Osteoblast (primary cell): Measurements from ENCODE around the gene METTL6. TPM values are rescaled to one million over a fixed set of nuclear protein-coding genes. Genes with fewer than 3 reads are reported as not detected.

Source experiments
- DNase-seq: peaks from one replicate; pipeline ENCODE4 v3.0.0; 2011; ENCODE audit warnings: low spot score, mixed read lengths; ENCODE audit not compliant: insufficient read length; ENCODE audit errors: missing footprints
- H2AFZ ChIP-seq: 2 replicates; pipeline ENCODE4 v1.6.0; 2011; ENCODE audit warnings: mild to moderate bottlenecking, low read length
- H3K27ac ChIP-seq: 2 replicates; pipeline ENCODE4 v1.5.1; 2011; ENCODE audit warnings: mild to moderate bottlenecking, low read depth, low read length, moderate library complexity
- H3K27me3 ChIP-seq: 2 replicates; pipeline ENCODE4 v1.6.0; 2012; ENCODE audit warnings: mild to moderate bottlenecking, control low read depth, inconsistent platforms, low read length, moderate library complexity; ENCODE audit not compliant: insufficient read depth
- H3K36me3 ChIP-seq: 2 replicates; pipeline ENCODE4 v1.5.1; 2011; ENCODE audit warnings: mild to moderate bottlenecking, low read length, control low read depth, moderate library complexity; ENCODE audit not compliant: insufficient read depth
- H3K4me1 ChIP-seq: 2 replicates; pipeline ENCODE4 v1.5.1; 2011; ENCODE audit warnings: mild to moderate bottlenecking, low read length, control low read depth, moderate library complexity; ENCODE audit not compliant: insufficient read depth
- H3K4me2 ChIP-seq: 2 replicates; pipeline ENCODE4 v1.6.0; 2011; ENCODE audit warnings: mild to moderate bottlenecking, low read length; ENCODE audit not compliant: insufficient read depth
- H3K4me3 ChIP-seq: fragments of 200-600 bp; sonication (generic); 3 replicates; pipeline ENCODE4 v1.5.1; 2012; ENCODE audit warnings: mild to moderate bottlenecking, low read length, inconsistent platforms; ENCODE audit not compliant: insufficient read depth
- H3K79me2 ChIP-seq: 2 replicates; pipeline ENCODE4 v1.6.0; 2012; ENCODE audit warnings: mild to moderate bottlenecking, low read length, control low read depth, inconsistent platforms; ENCODE audit not compliant: insufficient read depth
- H3K9me3 ChIP-seq: 2 replicates; pipeline ENCODE4 v1.5.1; 2011; ENCODE audit warnings: low read depth, low read length, control low read depth
- H4K20me1 ChIP-seq: 2 replicates; pipeline ENCODE4 v1.6.0; 2012; ENCODE audit warnings: mild to moderate bottlenecking, low read length, control low read depth; ENCODE audit not compliant: insufficient read depth
- CTCF ChIP-seq: IDR thresholded peaks from 2 replicates; pipeline ENCODE4 v1.5.1; 2011; ENCODE audit warnings: mild to moderate bottlenecking, low read depth, low read length, moderate library complexity; ENCODE audit errors: extremely low read depth
- total RNA-seq: library from RNA; depleted of rRNA; stranded (reverse); fragments of >200 nt; gene quantifications from 2 replicates; pipeline ENCODE4 v1.2.3, GENCODE V29; 2012

The METTL6 gene
- total RNA-seq, 1 donor, result 36.6 TPM

- Histone ChIP-seq H3K27me3 (no peaks in the 10 kb centered on the region), H3K9me3 (no peaks in the 10 kb centered on the region), H3K4me2 (no peak overlapping the region), H3K4me3 (no peak overlapping the region), H3K79me2 (no peaks in the 10 kb centered on the region), H3K4me1 (no peaks in the 10 kb centered on the region), H3K36me3 (peaks cover 9% of the 10 kb centered on the region), H4K20me1 (no peaks in the 10 kb centered on the region), H3K27ac (no peak overlapping the region), H2AFZ (no peak overlapping the region)
- DNase-seq, result peak; percentile 47
- TF ChIP-seq CTCF, result peak; percentile 69
Observed at GRCh38 chr3:15405448-15406050, 21.8 kb downstream of the METTL6 start.

- DNase-seq, result no peak
- Histone ChIP-seq H3K79me2 (no peaks in the 10 kb centered on the region), H3K27ac (no peak overlapping the region), H3K9me3 (no peaks in the 10 kb centered on the region), H4K20me1 (no peaks in the 10 kb centered on the region), H3K36me3 (peaks cover under 1% of the 10 kb centered on the region), H3K4me2 (no peak overlapping the region), H2AFZ (no peak overlapping the region), H3K27me3 (no peaks in the 10 kb centered on the region), H3K4me3 (no peak overlapping the region), H3K4me1 (no peaks in the 10 kb centered on the region)
- TF ChIP-seq CTCF, result no peak
Observed at GRCh38 chr3:15404767-15405166, 22.6 kb downstream of the METTL6 start.

- H3K79me2 ChIP-seq, result no peaks in the 10 kb centered on the region
- no peak overlapping the region for H3K4me2 ChIP-seq
- H3K4me1 ChIP-seq, result no peaks in the 10 kb centered on the region
- TF ChIP-seq CTCF, result no peak
- DNase-seq, result no peak
- H3K27me3 ChIP-seq, result no peaks in the 10 kb centered on the region
- H4K20me1 ChIP-seq, result no peaks in the 10 kb centered on the region
- H3K36me3 ChIP-seq, result no peaks in the 10 kb centered on the region
- no peak overlapping the region for H2AFZ ChIP-seq
- H3K4me3 ChIP-seq, result no peak overlapping the region
- no peaks in the 10 kb centered on the region for H3K9me3 ChIP-seq
- no peak overlapping the region for H3K27ac ChIP-seq
Observed at GRCh38 chr3:15403965-15404364, 23.4 kb downstream of the METTL6 start.

- Histone ChIP-seq H3K27ac (no peak overlapping the region), H3K9me3 (no peaks in the 10 kb centered on the region), H3K4me3 (no peak overlapping the region), H3K27me3 (no peaks in the 10 kb centered on the region), H3K79me2 (no peaks in the 10 kb centered on the region), H2AFZ (no peak overlapping the region), H3K36me3 (no peaks in the 10 kb centered on the region), H3K4me2 (no peak overlapping the region), H3K4me1 (no peaks in the 10 kb centered on the region), H4K20me1 (no peaks in the 10 kb centered on the region)
- TF ChIP-seq CTCF, result no peak
- no peak for DNase-seq
Observed at GRCh38 chr3:15403495-15403894, 23.8 kb downstream of the METTL6 start.
